AG04450 (cell line): Measurements from ENCODE around the gene BUB1B. TPM values are rescaled to one million over a fixed set of nuclear protein-coding genes. Genes with fewer than 3 reads are reported as not detected.
"Not testable (repeated sequence)": the region's sequence is repeated elsewhere in the genome, so short reads cannot be mapped to it uniquely, and the experiment has no call there.

Experiments
- CTCF ChIA-PET: fragments of 300-600, 350-600 bp; formaldehyde crosslinking; extraction: SDS; loops from one replicate; lab custom pipeline; 2022; ENCODE audit warnings: antibody characterized with exemption, inconsistent platforms; lab: Charles Lee
- POLR2A ChIA-PET: fragments of 350-600 bp; formaldehyde crosslinking; extraction: SDS; loops from one replicate; lab custom pipeline; 2021; ENCODE audit warnings: antibody characterized with exemption, inconsistent platforms; lab: Yijun Ruan, JAX
- DNase-seq: peaks from one replicate; pipeline ENCODE4 v3.0.0-alpha.2; 2011; ENCODE audit warnings: low read depth, low spot score
- H3K27ac ChIP-seq: one replicate; pipeline ENCODE4 v1.5.1; 2012; ENCODE audit warnings: low read depth, low read length, control low read depth
- H3K27me3 ChIP-seq: one replicate; pipeline ENCODE4 v1.6.0; 2012; ENCODE audit warnings: low read length; ENCODE audit not compliant: control insufficient read depth, insufficient read depth
- H3K4me3 ChIP-seq: 2 replicates; pipeline ENCODE4 v1.5.1; 2011; ENCODE audit warnings: mild to moderate bottlenecking, low read depth, low read length, control low read depth
- H3K9me3 ChIP-seq: 2 replicates; pipeline ENCODE4 v1.5.1; 2012; ENCODE audit warnings: low read length; ENCODE audit not compliant: control insufficient read depth, insufficient read depth
- polyA plus RNA-seq: library from polyadenylated mRNA; depleted of rRNA; stranded (reverse); fragments of >200 nt; gene quantifications from 2 replicates; pipeline ENCODE4 v1.2.3, GENCODE V29; 2011
- TF ChIP-seq, protein P1 (sequence below): IDR thresholded peaks from 2 replicates; pipeline ENCODE4 v1.5.1; 2011; ENCODE audit warnings: low read depth, low read length, control low read depth, inconsistent platforms

BUB1B gene
- polyA plus RNA-seq, 1 experiment: 9.0 TPM

- Histone ChIP-seq H3K4me3 (no peak overlapping the region), H3K9me3 (no peaks in the 10 kb centered on the region), H3K27ac (no peak overlapping the region), H3K27me3 (peaks cover 2% of the 10 kb centered on the region)
- ChIA-PET POLR2A (no interaction called here), CTCF (no interaction called here)
- TF ChIP-seq, protein P1, sequence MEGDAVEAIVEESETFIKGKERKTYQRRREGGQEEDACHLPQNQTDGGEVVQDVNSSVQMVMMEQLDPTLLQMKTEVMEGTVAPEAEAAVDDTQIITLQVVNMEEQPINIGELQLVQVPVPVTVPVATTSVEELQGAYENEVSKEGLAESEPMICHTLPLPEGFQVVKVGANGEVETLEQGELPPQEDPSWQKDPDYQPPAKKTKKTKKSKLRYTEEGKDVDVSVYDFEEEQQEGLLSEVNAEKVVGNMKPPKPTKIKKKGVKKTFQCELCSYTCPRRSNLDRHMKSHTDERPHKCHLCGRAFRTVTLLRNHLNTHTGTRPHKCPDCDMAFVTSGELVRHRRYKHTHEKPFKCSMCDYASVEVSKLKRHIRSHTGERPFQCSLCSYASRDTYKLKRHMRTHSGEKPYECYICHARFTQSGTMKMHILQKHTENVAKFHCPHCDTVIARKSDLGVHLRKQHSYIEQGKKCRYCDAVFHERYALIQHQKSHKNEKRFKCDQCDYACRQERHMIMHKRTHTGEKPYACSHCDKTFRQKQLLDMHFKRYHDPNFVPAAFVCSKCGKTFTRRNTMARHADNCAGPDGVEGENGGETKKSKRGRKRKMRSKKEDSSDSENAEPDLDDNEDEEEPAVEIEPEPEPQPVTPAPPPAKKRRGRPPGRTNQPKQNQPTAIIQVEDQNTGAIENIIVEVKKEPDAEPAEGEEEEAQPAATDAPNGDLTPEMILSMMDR: no peak
- DNase-seq: no peak
Measured at GRCh38 chr15:40134885-40135284, 26.0 kb upstream of the BUB1B start.

DNA sequence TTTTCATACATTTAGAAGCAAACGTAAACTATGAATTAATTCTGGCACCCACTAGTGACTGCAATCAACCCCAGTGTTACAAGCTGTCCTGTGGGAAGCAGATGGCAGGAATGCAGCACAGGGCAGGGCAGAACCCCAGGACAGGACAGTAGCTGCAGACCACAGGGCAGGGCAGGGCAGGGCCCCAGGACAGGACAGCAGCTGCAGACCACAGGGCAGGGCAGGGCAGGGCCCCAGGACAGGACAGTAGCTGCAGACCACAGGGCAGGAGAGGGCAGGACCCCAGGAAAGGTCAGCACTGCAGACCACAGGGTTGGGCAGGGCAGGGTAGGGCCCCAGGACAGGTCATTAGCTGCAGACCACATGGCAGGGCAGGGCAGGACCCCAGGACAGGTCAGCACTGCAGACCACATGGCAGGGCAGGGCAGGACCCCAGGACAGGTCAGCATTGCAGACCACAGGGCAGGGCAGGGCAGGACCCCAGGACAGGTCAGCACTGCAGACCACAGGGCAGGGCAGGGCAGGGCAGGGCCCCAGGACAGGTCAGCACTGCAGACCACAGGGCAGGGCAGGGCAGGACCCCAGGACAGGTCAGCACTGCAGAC lies 24.9 kb upstream of the BUB1B start:
- CTCF ChIA-PET, H3K27me3 ChIP-seq, H3K4me3 ChIP-seq, POLR2A ChIA-PET, DNase-seq, H3K9me3 ChIP-seq, H3K27ac ChIP-seq: not testable (repeated sequence)

GRCh38 chr15:40136470-40137302 lies 24.2 kb upstream of the BUB1B start:
- ChIA-PET CTCF (no interaction called here), POLR2A (no interaction called here)
- Histone ChIP-seq H3K27ac (no peak overlapping the region), H3K4me3 (no peak overlapping the region), H3K27me3 (peaks cover 3% of the 10 kb centered on the region), H3K9me3 (no peaks in the 10 kb centered on the region)
- no peak for DNase-seq
- TF ChIP-seq, protein P1: no peak

DNA sequence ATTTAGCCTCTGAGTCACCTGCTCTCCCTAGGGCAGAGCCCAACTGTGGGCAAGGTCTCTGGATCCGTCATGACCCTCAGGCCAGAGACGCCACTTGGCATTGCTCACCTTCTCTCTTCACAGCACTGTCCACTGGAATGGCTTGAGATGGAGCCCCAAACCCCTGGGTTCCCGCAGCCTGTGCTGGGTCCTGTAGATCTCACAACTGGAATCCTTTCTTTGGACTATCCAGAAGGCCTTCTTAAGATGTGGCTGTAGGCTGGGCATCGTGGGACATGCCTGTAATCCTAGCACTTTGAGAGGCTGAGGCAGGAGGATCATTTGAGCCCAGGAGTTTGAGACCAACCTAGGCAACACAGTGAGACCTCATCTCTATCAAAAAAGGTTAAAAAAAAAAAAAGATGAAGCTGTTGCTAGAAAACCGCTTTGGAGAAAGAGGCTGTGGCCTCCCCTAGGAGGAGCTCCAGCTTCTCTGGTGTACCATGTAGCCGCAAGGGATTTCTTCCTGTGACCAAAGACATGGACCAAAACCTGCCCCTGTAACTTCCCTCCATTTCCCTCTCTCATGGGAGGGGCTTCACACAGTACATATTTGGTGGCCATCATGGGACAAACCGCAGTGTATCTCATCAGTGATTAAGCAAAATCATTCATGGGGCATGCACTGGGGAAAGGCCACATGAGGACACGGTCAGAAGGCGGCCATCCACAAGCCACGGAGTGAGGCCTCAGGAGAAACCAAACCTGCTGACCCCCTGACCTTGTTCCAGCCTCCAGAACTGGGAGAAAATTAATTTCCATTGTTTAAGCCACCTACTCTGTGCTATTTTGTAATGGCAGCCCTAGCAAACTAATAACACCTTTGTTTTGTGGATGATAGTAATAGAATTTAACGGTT lies 23.3 kb upstream of the BUB1B start:
- peaks cover 7% of the 10 kb centered on the region for H3K27me3 ChIP-seq
- TF ChIP-seq, protein P1: no peak
- ChIA-PET CTCF (no interaction called here), POLR2A (no interaction called here)
- no peak overlapping the region for H3K4me3 ChIP-seq
- no peaks in the 10 kb centered on the region for H3K9me3 ChIP-seq
- DNase-seq: no peak
- no peak overlapping the region for H3K27ac ChIP-seq

GRCh38 chr15:40138201-40138570 lies 22.7 kb upstream of the BUB1B start:
- DNase-seq, H3K9me3 ChIP-seq, POLR2A ChIA-PET, H3K27ac ChIP-seq, H3K27me3 ChIP-seq, CTCF ChIA-PET, H3K4me3 ChIP-seq: not testable (repeated sequence)
